GM13976 (cell line): ENCODE results near the gene GRAMD1B.

ENCODE experiments used
- DNase-seq: peaks from one replicate; pipeline ENCODE4 v3.0.0; 2012; ENCODE audit warnings: low spot score
- CTCF ChIP-seq: IDR thresholded peaks from 2 replicates; pipeline ENCODE4 v1.5.1; 2012; ENCODE audit warnings: borderline replicate concordance, mild to moderate bottlenecking; ENCODE audit not compliant: insufficient read depth; ENCODE audit errors: extremely low read depth, missing control alignments, control extremely low read depth
- in situ Hi-C: fragments of 300-500 bp; cut with MboI; formaldehyde crosslinking; loops from one replicate; pipeline ENCODE4 v1.12.0; 2022; ENCODE audit warnings: low sequenced_read_pairs, mixed read lengths, inconsistent platforms; ENCODE audit not compliant: unreplicated experiment

GRAMD1B gene

GRCh38 chr11:123388640-123389039, 41.4 kb upstream of the GRAMD1B start:
- in situ Hi-C loops = no loop called here
- DNase-seq = no peak
- no peak for TF ChIP-seq CTCF

- DNase-seq = no peak
- in situ Hi-C loops = no loop called here
- TF ChIP-seq CTCF = no peak
Observed at GRCh38 chr11:123390146-123390545, 39.9 kb upstream of the GRAMD1B start.

GRCh38 chr11:123391646-123392348, 38.3 kb upstream of the GRAMD1B start:
- no peak for DNase-seq
- in situ Hi-C loops = no loop called here

GRCh38 chr11:123392431-123392830, 37.6 kb upstream of the GRAMD1B start:
- no peak for DNase-seq
- in situ Hi-C loops = no loop called here
- no peak for TF ChIP-seq CTCF

More at GRCh38 chr11:123391646-123392348, 38.3 kb upstream of the GRAMD1B start:
- TF ChIP-seq CTCF = no peak

- in situ Hi-C loops = no loop called here
- no peak for TF ChIP-seq CTCF
- DNase-seq = no peak
Observed at GRCh38 chr11:123392844-123393243, 37.2 kb upstream of the GRAMD1B start.

- DNase-seq = no peak
- in situ Hi-C loops = no loop called here
- TF ChIP-seq CTCF = no peak
Observed at GRCh38 chr11:123393312-123393927, 36.6 kb upstream of the GRAMD1B start.

- no peak for DNase-seq
- TF ChIP-seq CTCF = no peak
- in situ Hi-C loops = no loop called here
Observed at GRCh38 chr11:123404676-123405075, 25.4 kb upstream of the GRAMD1B start.
